DMS79 (cell line): ENCODE results near the gene MYO10.
"Not testable (repeated sequence)": the region's sequence is repeated elsewhere in the genome, so short reads cannot be mapped to it uniquely, and the experiment has no call there.

Experiments used
- DNase-seq: peaks from one replicate; lab custom pipeline; 2025; lab: John Stamatoyannopoulos, UW

The MYO10 gene

DNA sequence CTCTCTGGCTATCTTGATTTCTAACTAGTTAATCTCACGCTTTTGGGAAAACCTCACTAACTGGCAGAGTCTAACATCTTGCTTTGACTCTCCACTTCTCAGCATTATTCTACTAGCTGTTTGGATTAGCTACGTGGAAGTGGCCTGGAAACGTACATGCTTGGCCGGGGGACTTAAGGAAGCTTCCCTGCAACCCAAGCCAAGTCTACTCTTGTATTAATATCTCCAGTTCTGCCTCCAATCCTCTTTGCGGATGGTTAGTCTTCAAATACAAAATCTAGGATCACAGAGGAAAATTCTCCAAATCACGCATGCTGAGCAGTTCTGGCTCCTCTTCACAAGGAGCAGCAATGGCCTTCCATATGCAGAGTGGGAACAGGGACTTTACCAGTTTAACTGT, 267.5 kb downstream of the MYO10 start:
- DNase-seq: no peak

DNA sequence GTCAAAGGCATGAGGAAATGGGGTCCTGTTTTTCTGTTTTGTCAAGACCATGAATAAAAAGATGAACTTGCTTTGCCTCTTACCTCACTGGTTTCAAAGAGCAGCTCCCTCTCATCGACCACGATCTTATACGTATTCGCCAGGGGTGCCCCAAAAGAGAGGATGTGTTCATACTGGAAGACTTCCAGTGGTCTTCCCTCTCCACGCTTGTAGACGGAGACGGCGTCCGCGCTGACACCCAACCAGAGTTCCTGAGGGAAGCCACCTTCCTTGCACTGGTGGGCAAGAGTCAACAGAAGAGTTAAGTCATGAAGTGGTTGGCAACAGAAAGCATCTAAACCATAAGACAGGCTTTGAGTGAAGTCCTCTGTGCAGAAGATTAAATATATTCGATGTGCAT, 267.9 kb downstream of the MYO10 start:
- no peak for DNase-seq

DNA sequence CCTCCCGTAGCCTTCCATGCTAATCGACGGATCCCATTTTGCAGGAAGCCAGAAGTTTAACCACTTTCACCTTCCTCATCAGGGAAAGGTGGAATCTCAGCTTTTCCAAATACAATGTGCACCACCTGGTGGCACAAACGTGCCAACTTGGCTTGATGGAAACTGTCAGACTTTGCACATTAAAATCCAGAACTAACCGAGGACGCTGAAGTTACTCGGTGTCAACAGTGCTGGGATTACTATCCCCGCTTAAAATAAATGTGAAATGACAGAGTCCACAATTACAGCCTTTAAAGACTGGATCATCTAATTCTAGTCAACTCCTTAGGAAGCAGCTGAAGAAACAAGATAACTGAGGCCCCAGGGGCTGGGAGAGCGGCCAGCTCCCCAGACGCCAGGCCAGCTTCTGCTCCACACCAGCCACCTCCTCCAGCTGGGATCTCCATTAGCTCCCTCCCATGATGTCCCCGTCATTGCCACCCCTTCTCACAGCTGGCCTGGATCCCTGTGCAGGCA, 269.1 kb downstream of the MYO10 start:
- peak; percentile 45 for DNase-seq

DNA sequence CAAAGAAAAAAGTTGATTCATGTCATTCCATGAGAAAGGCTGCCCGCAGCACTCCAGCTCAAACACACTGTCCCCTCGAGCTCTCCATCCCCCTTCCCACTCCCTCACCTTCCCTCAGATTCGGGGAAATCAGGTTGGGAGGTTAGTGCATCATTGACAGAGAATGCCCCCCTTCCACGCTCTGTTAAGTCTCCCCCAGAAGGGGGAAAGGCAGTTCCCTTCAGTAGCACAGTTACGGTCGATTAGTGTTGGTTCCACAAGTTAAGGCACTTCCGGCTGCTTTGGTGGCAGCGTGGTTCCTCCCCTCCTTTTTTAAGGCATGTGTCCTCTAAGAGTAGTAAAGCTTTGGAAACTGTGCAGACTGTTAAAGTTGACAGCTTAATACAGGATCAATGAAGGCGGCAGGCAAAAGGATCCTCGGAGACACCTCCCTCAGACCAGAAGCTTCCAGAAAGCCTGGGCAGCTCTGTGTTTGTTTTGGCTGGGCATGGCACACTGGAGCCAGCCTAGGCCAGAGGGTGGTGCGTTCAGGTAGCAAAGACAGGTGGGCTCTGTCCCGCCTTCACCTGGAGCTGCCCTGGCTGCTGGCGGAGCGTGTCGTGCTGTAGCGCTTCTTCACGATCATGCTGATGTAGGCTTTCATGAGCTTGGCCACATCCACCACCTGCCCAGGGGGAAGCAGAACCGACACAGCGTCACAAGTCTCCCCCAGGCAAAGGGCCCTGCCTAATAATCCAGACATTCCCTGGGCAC, 269.8 kb downstream of the MYO10 start:
- DNase-seq: no peak

- DNase-seq: no peak
These were observed 270.5 kb downstream of the MYO10 start for GRCh38 chr5:16665601-16666000.

GRCh38 chr5:16664368-16664767, 271.7 kb downstream of the MYO10 start:
- no peak for DNase-seq

- DNase-seq: no peak
These were observed 272.2 kb downstream of the MYO10 start for GRCh38 chr5:16663840-16664239.

DNA sequence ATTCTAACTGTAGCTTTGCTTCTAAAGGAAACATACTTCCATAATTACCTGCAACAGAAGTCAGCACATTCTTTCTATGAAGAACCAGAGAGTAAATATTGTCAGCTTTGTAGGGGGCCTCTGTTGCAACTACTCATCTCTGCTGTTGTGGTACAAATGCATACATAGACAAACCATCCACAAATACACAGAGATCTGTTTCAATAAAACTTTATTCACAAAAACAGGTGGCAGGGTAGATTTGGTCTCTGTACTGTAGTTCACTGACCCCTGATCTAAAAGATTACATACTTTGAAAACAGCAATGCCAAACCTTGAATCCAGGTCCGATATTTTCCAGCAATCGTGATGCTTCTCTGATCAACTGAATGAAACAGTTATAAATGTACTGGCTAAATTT, 274.4 kb downstream of the MYO10 start:
- no peak for DNase-seq

- DNase-seq: no peak
These were observed 275.1 kb downstream of the MYO10 start for GRCh38 chr5:16660982-16661381.

- DNase-seq: no peak
These were observed 276.6 kb downstream of the MYO10 start for GRCh38 chr5:16659536-16659935.

GRCh38 chr5:16656561-16657191, 279.4 kb downstream of the MYO10 start:
- DNase-seq: no peak

DNA sequence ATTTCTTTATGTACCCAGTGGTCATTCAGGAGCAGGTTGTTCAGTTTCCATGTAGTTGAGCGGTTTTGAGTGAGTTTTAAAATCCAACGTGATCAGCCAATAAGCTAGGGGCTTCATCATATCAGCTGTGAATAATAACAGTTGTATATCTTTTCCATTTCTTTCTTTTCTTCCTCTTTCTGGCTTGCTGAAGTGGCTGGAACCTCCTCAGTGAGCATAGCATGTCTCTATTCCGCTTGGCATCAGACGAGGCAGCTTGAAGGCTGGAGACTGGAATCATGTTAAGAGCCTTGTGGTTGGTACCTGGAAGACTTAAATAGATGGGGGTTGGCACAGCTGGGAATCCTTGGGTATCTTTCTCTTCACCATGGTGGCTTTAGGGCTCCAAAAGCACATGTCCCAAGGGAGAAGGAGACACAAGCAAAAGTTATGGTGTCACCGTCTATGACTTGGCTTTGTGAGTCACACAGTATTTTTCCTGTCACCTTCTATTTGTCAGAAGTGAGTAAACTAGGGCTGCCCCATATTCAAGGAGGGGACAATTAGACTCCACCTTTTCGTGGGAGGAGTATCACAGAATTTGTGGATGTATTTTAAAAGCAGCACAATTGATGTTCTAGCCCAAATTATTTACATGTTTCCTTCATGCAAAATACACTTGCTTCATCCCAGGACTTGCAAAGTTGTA, 281.3 kb downstream of the MYO10 start:
- no peak for DNase-seq

DNA sequence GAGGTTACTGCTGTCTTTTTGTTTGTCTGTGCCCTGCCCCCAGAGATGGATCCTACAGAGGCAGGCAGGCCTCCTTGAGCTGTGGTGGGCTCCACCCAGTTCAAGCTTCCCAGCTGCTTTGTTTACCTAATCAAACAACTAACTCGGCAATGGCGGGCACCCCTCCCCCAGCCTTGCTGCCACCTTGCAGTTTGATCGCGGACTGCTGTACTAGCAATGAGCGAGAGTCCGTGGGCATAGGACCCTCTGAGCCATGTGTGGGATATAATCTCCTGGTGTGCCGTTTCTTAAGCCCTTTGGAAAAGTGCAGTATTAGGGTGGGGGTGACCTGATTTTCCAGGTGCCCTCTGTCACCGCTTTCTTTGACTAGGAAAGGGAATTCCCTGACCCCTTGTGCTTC, 287.3 kb downstream of the MYO10 start:
- DNase-seq: not testable (repeated sequence)

GRCh38 chr5:16644301-16644889, 291.7 kb downstream of the MYO10 start:
- DNase-seq: no peak

GRCh38 chr5:16642867-16643266, 293.2 kb downstream of the MYO10 start:
- DNase-seq: no peak

- DNase-seq: no peak
These were observed 296.9 kb downstream of the MYO10 start for GRCh38 chr5:16639206-16639605.

DNA sequence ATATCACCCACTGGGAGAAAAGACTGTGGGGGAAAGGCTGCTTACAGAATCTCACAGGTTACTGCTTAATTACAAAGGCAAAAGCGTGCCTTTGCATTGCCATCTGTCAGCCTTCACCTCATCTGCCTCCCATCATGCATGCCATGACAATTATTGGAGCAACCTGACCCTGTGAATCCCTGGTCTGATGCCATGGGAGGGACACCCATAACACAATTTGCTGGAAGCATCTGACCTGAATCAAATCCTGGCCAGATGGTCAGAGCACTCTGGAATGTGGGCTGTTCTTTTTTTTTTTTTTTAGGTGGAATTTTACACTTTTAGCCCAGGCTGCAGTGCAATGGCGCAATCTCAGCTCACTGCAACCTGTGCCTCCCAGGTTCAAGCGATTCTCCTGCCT, 307.7 kb downstream of the MYO10 start:
- no peak for DNase-seq

DNA sequence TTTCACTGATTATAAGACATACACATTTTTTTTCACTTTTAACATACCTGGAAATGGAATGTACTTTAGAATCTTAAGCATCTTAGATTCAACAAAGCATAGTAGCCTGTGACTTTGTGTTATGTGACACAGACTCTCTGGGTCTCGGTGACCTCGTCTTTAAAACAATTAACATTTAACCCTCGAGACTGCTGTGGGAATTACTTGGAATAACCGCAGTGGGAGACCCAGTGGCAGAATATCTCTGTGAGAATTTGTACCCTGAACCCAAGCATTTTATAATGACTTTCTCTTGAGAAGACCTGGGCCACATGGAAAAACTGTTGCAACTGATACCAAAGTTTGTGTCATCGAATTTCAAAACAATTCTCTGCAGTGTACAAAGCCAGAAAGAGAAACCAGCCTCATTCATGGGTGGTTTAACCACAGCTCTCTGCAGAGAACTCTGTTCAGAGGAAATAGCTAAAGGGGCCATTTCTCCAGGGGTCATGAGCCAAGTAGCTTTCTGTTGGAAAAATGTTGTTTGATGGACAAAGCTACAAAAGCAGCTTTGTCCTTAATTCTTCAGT, 309.3 kb downstream of the MYO10 start:
- DNase-seq: no peak

- DNase-seq: no peak
These were observed 311.0 kb downstream of the MYO10 start for GRCh38 chr5:16625096-16625495.

- no peak for DNase-seq
These were observed 317.0 kb downstream of the MYO10 start for GRCh38 chr5:16619136-16619535.

DNA sequence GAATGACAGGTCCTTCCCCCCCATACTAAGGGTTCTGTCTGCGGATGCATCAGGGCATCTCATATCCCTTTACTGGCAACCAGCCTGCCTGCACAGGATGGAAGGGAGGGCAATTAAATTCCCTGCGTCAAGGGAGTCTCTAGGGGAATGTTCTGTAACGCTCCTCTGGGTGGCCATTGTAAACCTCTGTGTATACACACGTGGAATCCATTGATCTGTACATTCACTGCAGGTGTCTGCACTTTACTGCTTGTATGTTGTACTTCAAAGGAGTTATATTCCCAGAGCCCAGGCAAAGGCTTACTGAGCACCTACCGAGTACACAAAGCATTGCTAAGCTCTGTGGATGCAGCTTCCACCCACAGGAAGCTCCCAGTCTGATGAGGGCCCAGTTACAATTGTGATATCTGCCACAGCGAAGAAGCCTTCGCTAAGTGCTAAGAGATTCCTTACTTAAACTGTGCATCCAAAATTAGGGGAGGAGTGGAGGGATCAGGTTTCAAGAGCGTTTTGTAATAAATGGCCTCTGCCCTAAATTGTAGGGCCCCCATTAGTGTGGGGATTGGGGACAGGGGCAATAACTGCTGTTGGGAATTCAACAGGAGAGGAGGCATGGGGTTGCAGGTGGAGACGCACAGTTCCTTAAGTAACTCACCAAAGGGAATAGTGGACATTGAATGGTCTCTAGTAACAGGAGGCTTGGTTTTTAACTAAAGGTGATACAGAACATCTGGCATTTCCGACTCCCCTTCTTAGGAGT, 317.8 kb downstream of the MYO10 start:
- DNase-seq: no peak
